Measurements from ENCODE around the gene LDLRAD4.

Gene LDLRAD4

DNA sequence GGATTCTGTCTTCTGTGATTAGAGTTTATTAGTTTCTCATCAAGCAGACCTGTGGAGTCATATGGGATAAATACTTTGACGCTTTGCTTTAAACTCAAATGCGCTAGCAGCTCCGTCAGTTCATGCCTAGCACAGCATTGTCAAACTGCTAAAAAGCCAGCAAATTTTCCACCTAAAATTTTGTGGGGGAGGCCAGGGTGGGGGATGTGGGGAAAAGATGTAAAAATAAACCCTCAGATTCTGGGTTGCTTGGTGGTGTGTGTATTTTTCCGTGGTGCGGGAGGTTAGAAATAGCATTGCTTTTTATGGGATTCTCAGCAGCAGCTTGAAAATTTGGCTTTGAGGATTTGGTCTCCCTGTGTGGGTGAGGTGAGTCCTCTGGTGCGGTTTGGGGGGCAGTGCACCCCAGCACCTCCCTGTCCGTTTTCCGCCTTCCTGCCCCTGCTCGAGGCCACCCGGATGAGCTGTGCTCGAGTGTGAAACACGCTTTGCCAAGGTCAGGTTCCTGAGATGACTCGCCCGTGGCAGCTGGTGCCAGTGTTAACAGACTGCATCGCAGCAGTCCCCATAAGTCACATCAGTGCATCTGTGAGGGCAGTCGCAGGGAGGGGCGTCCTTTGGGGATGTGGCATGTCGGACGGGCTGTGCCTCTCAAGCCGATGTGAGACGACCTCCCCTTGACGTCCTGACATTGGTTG is 65.9 kb downstream of the LDLRAD4 start:
- DNase-seq (ENCODE audit: low spot score): peak; percentile 68

GRCh38 chr18:13285874-13286273 is 67.3 kb downstream of the LDLRAD4 start:
- no peak for DNase-seq (ENCODE audit: low spot score)

DNA sequence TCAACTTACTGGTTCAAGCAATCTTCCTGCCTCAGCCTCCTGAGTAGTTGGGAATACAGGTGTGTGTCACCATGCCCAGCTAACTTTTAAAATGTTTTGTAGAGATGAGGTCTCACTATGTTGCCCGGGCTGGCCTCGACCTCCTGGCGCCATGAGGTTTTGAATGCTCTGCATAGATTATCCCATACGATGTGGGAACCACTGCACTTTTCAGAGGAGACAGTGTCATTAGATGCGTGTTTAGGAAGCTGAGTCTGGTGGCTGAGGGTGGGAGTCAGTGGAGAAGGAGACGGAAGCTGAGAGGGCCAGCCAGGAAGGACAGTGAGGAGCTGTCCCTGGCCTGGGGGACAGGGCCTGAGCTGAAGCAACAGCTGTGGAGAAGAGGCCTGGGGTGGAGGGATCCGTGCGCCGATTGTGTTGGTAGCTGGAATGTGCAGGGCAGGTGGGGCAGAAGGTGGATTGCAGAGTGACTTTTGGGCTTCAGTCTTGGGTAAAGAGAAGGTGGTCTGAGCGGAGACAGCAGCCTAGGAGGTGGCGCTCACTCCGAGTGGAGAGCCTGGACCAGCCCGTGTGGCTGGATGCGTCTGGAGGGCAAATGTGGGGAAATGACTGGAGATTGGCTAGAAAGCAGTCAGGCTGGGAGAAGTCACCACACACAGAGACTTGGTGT is 68.0 kb downstream of the LDLRAD4 start:
- no peak for DNase-seq (ENCODE audit: low spot score)

GRCh38 chr18:13287372-13287771 is 68.8 kb downstream of the LDLRAD4 start:
- DNase-seq (ENCODE audit: low spot score): no peak

DNA sequence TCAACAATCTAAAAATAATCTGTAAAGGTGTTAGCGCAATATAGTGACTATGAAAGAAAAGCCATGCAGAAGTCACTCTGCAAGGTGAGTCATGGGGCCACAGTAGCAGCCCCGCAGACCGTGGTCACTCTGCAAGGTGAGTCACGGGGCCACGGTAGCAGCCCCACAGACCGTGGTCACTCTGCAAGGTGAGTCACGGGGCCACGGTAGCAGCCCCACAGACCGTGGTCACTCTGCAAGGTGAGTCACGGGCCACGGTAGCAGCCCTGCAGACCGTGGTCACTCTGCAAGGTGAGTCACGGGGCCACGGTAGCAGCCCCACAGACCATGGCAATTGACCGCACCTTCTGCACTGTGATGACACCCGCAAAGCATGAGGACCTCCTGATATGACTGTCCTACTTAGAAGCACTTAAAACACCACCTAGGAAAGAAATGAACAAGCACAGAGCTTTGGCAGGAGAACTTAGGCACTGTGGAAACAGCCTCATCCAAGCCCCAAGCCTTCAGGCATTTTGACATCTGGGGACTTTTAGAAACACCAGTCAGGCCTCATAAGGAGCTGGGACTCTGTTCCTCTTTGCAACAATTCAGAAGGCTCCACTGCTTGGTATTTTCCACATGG is 70.1 kb downstream of the LDLRAD4 start:
- DNase-seq (ENCODE audit: low spot score): no peak

- no peak for DNase-seq (ENCODE audit: low spot score)
Measured at GRCh38 chr18:13289481-13290205, 71.1 kb downstream of the LDLRAD4 start.

DNA sequence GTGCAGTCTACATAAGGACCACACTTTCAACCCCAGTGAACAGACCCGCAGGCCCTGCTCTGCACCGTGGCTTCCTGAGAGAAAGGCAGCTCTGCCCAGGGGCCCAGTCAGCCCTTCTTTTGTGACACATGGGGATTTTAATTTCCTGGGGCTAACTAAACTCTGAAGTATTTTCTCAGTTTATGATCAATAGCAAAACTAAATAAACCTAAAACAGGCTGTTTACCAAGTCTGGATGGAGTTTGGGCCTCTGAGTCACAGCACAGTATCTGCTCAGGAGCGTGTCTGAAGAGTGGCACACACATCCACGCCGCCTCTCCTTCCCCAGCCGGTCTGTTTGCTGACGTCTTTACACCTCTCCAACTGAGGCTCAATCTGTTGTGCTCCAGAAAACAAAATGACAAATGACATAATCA is 72.3 kb downstream of the LDLRAD4 start:
- DNase-seq (ENCODE audit: low spot score): no peak

- peak; percentile 38 for DNase-seq (ENCODE audit: low spot score)
Measured at GRCh38 chr18:13291299-13291698, 72.7 kb downstream of the LDLRAD4 start.

- no peak for DNase-seq (ENCODE audit: low spot score)
Measured at GRCh38 chr18:13291745-13292447, 73.3 kb downstream of the LDLRAD4 start.

DNA sequence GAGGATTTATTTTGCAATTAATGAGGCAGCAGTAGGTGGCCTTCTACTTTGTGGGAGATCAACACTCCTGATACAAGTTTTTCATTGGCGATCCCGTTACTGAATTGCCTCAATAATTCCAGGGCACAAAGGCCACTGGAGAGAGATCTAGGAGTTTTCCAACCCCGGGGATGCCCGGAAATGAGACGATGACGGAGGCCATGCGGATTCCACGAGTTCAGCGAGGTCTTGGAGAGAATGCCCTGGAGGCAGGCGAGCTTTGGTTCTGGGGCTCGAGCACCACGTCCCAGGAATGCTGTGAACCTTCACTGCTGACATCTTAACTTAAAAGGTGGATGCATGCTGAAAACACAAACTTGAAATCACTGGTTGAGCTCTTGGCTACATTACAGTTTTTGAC is 74.2 kb downstream of the LDLRAD4 start:
- peak; percentile 28 for DNase-seq (ENCODE audit: low spot score)

DNA sequence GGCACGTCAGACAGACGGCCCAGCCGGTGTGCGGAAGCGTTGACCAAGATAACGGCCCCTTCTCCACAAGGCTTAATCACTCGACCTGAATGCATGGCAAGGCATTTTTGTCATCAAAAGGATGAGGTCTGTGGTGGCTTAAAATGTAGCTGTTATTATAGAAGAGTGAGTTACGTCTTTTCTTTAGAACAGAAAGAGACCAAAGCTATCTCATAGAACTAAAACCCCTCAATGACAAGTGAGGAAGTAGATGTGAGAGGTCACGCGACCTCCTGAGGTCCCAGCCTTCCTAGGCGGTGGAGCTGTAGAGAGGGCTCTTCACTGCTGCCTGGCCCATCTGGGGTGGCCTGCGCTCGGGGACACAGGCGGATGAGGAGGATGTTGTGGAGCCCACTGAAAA is 75.7 kb downstream of the LDLRAD4 start:
- DNase-seq (ENCODE audit: low spot score): peak; percentile 42

GRCh38 chr18:13295894-13296293 is 77.3 kb downstream of the LDLRAD4 start:
- no peak for DNase-seq (ENCODE audit: low spot score)

- DNase-seq (ENCODE audit: low spot score): no peak
Measured at GRCh38 chr18:13296867-13297574, 78.5 kb downstream of the LDLRAD4 start.

DNA sequence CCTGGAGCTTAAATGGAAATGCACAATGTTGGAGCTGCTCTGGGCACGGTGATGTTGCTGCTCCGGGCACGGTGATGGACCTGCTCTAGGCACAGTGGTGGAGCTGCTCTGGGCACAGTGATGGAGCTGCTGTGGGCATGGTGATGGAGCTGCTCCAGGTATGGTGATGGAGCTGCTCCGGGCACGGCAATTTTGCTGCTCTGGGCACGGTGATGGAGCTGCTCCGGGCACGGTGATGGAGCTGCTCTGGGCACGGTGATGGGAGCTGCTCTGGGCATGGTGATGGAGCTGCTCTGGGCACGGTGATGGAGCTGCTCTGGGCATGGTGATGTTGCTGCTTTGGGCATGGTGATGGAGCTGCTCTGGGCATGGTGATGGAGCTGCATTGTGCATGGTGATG is 79.7 kb downstream of the LDLRAD4 start:
- DNase-seq (ENCODE audit: low spot score): no peak

DNA sequence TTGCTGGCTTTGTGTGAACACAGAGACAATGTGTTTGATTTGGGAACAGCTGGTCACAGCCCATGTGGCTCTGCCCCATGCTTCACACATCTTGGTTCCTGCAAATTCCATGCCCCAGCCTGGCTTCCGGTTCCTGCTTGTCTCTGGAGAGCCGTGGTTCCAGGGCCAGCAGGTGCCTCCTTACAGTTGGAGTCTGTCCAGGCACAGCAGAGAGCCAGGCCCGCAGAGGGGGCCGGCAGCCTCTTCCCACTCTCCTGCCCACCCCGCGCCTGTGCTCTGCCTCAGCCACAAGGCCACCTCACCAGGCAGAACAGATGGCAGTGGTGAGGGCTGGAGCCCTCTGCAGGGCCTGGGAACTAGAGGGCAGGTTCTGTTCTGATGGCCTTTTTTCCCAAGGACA is 81.5 kb downstream of the LDLRAD4 start:
- DNase-seq (ENCODE audit: low spot score): peak; percentile 58

- DNase-seq (ENCODE audit: low spot score): peak; percentile 52
Measured at GRCh38 chr18:13300796-13301195, 82.2 kb downstream of the LDLRAD4 start.

- DNase-seq (ENCODE audit: low spot score): no peak
Measured at GRCh38 chr18:13302040-13302439, 83.5 kb downstream of the LDLRAD4 start.

DNA sequence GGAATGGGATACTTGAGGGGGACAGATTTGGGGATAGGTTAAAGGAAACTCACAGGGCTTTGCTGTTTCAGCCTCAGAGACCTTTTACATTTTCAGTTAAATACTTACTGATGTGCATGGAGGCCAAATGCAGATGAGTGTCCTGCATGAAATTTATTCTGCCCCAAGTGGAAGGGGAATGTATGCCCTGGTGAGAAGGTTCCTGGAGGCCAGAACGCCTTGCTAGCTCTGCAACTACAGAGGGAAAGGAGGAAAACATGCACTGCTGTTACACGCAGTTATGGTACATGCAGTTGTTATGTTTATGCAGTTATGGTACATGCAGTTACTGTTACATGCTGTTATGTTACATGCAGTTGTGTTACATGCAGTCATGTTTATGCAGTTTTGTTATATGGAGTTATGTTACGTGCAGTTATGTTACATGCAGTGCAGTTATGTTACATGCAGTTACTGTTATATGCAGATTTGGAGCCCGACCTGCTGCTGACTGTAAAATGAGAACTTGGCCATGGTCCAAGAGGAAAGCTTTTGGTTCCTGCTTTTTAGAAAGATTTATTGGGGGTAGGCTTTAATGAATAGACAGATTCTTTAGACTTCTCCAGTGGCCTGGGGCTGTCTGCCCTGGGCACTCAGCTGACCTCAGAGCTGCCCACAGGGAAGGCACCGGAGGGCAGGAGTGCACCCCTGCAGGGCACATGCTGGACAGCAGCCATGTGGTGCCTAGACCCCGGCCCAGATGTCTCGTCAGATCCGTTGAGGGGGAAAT is 84.1 kb downstream of the LDLRAD4 start:
- no peak for DNase-seq (ENCODE audit: low spot score)

GRCh38 chr18:13303756-13304364 is 85.3 kb downstream of the LDLRAD4 start:
- no peak for DNase-seq (ENCODE audit: low spot score)

GRCh38 chr18:13305301-13305700 is 86.7 kb downstream of the LDLRAD4 start:
- no peak for DNase-seq (ENCODE audit: low spot score)
